PFSK-1 (cell line): ENCODE results near the gene USF2.

Experiments used
- FOXP2 ChIP-seq: optimal IDR thresholded peaks from 2 replicates; pipeline ENCODE3; 2011; ENCODE audit warnings: borderline replicate concordance, control low read depth, inconsistent platforms; ENCODE audit not compliant: insufficient read depth; ENCODE audit errors: extremely low read length, extremely low read depth
- POLR2AphosphoS5 ChIP-seq: IDR thresholded peaks from 2 replicates; pipeline ENCODE4 v1.6.1; 2012; ENCODE audit warnings: low read depth, mild to moderate bottlenecking, control low read depth, low read length, moderate library complexity
- SIN3A ChIP-seq: IDR thresholded peaks from 2 replicates; pipeline ENCODE4 v1.6.1; 2012; ENCODE audit warnings: mild to moderate bottlenecking, low read length, moderate library complexity, borderline replicate concordance; ENCODE audit not compliant: insufficient read depth
- TAF1 ChIP-seq: IDR thresholded peaks from 2 replicates; pipeline ENCODE4 v1.6.1; 2012; ENCODE audit warnings: low read length, control low read depth, borderline replicate concordance; ENCODE audit not compliant: insufficient read depth
- TF ChIP-seq, protein P1 (sequence below), 2 experiments: IDR thresholded peaks; 2 replicates each; pipeline versions ENCODE4 v1.6.1 to v1.8.0; 2011 to 2012; ENCODE audit warnings: low read depth in 2 of 2, low read length in 2 of 2, control low read depth in 1 of 2, inconsistent platforms in 1 of 2, mild to moderate bottlenecking in 1 of 2, moderate library complexity in 1 of 2; ENCODE audit not compliant: insufficient read depth in 1 of 2

The USF2 gene

DNA sequence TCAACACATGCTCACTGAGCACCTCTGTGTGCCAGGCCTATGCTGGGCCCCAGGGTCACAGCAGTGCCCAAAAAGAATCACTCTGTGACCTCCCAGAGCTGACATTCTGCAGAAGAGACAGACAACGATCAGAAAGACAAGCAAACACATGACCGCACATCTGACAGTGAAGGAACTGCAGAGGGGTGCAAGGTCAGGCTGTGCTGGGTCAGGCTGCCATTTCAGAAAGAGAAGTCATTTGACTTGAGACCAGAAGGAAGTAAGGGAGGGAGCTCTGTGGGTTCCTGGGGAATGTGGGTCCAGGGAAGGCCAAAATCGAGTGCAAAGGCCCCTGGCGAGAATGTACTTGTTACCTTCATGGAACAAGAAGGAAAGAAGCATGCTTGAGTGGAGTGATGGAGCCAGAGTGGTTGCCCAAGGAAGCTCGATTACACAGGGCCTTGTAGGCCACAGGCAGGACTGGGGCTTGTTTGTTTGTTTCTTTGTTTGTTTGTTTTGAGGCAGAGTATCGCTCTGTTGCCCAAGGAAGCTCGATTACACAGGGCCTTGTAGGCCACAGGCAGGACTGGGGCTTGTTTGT is 48.8 kb downstream of the USF2 start:
- no peak for TF ChIP-seq SIN3A
- TF ChIP-seq FOXP2, result no peak
- TF ChIP-seq, protein P1, sequence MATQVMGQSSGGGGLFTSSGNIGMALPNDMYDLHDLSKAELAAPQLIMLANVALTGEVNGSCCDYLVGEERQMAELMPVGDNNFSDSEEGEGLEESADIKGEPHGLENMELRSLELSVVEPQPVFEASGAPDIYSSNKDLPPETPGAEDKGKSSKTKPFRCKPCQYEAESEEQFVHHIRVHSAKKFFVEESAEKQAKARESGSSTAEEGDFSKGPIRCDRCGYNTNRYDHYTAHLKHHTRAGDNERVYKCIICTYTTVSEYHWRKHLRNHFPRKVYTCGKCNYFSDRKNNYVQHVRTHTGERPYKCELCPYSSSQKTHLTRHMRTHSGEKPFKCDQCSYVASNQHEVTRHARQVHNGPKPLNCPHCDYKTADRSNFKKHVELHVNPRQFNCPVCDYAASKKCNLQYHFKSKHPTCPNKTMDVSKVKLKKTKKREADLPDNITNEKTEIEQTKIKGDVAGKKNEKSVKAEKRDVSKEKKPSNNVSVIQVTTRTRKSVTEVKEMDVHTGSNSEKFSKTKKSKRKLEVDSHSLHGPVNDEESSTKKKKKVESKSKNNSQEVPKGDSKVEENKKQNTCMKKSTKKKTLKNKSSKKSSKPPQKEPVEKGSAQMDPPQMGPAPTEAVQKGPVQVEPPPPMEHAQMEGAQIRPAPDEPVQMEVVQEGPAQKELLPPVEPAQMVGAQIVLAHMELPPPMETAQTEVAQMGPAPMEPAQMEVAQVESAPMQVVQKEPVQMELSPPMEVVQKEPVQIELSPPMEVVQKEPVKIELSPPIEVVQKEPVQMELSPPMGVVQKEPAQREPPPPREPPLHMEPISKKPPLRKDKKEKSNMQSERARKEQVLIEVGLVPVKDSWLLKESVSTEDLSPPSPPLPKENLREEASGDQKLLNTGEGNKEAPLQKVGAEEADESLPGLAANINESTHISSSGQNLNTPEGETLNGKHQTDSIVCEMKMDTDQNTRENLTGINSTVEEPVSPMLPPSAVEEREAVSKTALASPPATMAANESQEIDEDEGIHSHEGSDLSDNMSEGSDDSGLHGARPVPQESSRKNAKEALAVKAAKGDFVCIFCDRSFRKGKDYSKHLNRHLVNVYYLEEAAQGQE (IDR thresholded peaks at IDR 0.05; ENCODE audit: insufficient read depth in 1 of 2, low read depth in 2 of 2, low read length in 2 of 2), result no peak
- TF ChIP-seq TAF1, result no peak
- TF ChIP-seq POLR2AphosphoS5, result no peak

DNA sequence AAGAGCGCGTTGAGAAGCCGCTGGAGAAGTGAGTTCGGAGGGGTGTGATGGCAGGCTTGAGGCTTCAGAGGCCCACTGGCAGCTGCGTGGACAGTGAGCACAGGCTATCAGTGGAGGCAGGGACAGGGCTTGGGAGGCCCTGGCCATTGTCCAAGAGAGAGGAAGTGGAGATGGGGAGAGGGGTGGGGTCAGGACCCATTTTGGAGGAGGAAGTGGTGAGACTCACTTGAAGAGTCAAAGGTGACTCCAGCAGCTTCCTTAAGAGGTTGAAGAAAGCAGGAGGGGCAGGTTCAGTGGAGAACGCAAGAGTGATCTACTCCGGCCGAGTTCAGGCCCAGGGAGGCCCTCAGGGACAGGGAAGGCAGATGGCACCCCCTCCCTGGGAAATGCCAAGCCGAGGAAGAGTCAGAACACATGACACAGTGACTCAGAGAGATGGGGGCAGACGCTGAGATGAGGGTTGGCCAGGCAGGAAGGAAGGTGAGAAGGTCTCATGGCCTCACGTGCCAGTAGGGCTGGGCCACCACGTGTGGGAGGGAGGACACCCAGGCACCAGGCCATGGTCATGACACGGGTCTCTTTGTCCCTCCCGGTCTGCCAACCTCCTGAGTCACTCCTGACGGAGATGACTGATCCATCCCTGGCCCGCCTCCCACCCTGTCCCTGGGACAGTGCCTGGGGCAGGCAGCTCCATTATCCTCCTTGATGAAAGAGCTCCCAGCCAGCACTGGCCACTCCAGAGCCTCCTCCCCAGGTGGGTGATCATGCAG is 50.1 kb downstream of the USF2 start:
- TF ChIP-seq POLR2AphosphoS5 (no peak), SIN3A (no peak), FOXP2 (no peak), TAF1 (no peak)
- TF ChIP-seq, protein P1 (IDR thresholded peaks at IDR 0.05; ENCODE audit: insufficient read depth in 1 of 2, low read depth in 2 of 2, low read length in 2 of 2), result no peak

DNA sequence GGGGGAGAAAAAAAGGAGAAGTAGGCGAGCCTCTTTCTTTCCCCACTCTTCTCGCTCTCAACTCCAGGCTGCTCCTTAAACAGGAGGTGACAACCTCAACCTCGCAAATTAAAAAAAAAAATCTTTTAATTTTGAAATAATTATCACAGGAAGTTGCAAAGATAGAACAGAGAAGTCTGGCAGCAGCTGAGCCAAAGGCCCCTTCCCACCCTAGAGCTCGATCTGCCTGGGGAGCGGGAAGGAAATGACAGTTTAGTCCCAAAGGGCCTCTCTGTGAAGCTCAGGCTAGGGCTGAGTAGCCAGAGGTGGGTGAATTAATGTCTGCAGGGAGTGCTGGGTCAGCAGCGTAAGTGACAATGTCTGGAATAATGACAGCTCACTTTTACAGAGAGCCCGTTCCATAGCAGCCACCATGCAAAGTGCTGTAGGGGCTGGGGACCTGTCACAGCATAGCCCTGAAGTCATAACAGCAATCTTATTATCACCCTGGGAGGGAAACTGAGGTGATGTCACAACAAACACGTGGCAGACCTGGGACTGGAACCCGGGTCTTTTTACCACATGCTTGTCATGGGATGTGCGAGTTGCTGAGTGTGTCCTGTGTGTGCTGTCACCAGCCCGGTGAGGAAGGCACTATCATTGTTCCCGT is 51.4 kb downstream of the USF2 start:
- TF ChIP-seq POLR2AphosphoS5 (no peak), FOXP2 (no peak), SIN3A (no peak), TAF1 (no peak)
- TF ChIP-seq, protein P1 (IDR thresholded peaks at IDR 0.05; ENCODE audit: insufficient read depth in 1 of 2, low read depth in 2 of 2, low read length in 2 of 2), result no peak

DNA sequence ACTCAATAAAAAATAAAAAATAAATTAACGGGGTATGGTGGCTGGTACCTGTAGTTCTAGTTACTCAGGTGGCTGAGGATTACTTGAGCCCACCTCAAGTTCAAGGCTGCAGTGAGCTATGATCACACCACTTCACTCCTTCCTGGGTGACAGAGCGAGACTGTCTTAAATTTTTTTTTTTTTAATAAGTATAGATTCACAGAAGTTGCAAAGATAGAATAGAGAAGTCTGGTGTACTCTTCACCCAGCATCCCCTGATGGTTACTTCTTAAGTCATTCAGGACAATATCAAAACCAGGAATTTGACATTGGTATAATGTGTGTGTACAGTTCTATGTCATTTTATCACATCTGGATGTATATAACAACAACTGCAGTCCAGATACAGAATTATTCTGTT is 52.5 kb downstream of the USF2 start:
- TF ChIP-seq TAF1 (no peak), FOXP2 (no peak), POLR2AphosphoS5 (no peak), SIN3A (no peak)
- TF ChIP-seq, protein P1 (IDR thresholded peaks at IDR 0.05; ENCODE audit: insufficient read depth in 1 of 2, low read depth in 2 of 2, low read length in 2 of 2), result no peak
